Neural progenitor cell (in vitro differentiated cells): Measurements from ENCODE around the gene TBC1D32. TPM values are rescaled to one million over a fixed set of nuclear protein-coding genes. Genes with fewer than 3 reads are reported as not detected.

Experiments used
- DNase-seq: peaks from one replicate; pipeline ENCODE4 v3.0.0-alpha.2; 2016; ENCODE audit warnings: low spot score
- H2AFZ ChIP-seq: fragments of 200-600 bp; sonication (generic); replicated peaks from 2 replicates; pipeline ENCODE4 v1.6.1; 2016; ENCODE audit warnings: antibody characterized with exemption
- H3F3A ChIP-seq: fragments of 200-600 bp; sonication (generic); 2 replicates; pipeline ENCODE4 v1.6.1; 2016; ENCODE audit warnings: antibody characterized with exemption, low read depth
- H3K27ac ChIP-seq: fragments of 200-600 bp; sonication (generic); 2 replicates; pipeline ENCODE4 v1.5.1; 2016; ENCODE audit warnings: mild to moderate bottlenecking
- H3K27me3 ChIP-seq: fragments of 200-600 bp; sonication (generic); 2 replicates; pipeline ENCODE4 v1.6.1; 2016; ENCODE audit warnings: mild to moderate bottlenecking, moderate library complexity
- H3K36me3 ChIP-seq: fragments of 200-600 bp; sonication (generic); 2 replicates; pipeline ENCODE4 v1.5.1; 2016
- H3K4me1 ChIP-seq: fragments of 200-600 bp; sonication (generic); 2 replicates; pipeline ENCODE4 v1.6.1; 2016; ENCODE audit warnings: mixed run types
- H3K4me2 ChIP-seq: fragments of 200-600 bp; sonication (generic); 2 replicates; pipeline ENCODE4 v1.6.1; 2016
- H3K4me3 ChIP-seq: fragments of 200-600 bp; sonication (generic); 2 replicates; pipeline ENCODE4 v1.5.1; 2016
- H3K79me2 ChIP-seq: fragments of 200-600 bp; sonication (generic); 2 replicates; pipeline ENCODE4 v1.6.1; 2016; ENCODE audit warnings: low read depth
- H3K9ac ChIP-seq: fragments of 200-600 bp; sonication (generic); 2 replicates; pipeline ENCODE4 v1.6.1; 2016
- H3K9me3 ChIP-seq: fragments of 200-600 bp; sonication (generic); 2 replicates; pipeline ENCODE4 v1.5.1; 2016; ENCODE audit warnings: low read depth
- H4K20me1 ChIP-seq: fragments of 200-600 bp; sonication (generic); 2 replicates; pipeline ENCODE4 v1.6.1; 2016; ENCODE audit warnings: low read depth
- H3K27ac Mint-ChIP-seq: 3 replicates; pipeline ENCODE4 v1.8.0; 2021; ENCODE audit warnings: mixed read lengths
- H3K27me3 Mint-ChIP-seq: 2 replicates; pipeline ENCODE4 v1.8.0; 2022; ENCODE audit warnings: low read depth, mild to moderate bottlenecking, inconsistent platforms, moderate library complexity, mixed read lengths; ENCODE audit not compliant: insufficient read depth
- H3K36me3 Mint-ChIP-seq: 3 replicates; pipeline ENCODE4 v1.8.0; 2021; ENCODE audit warnings: mixed read lengths
- H3K4me1 Mint-ChIP-seq: 3 replicates; pipeline ENCODE4 v1.8.0; 2021; ENCODE audit warnings: mixed read lengths
- H3K4me3 Mint-ChIP-seq: 3 replicates; pipeline ENCODE4 v1.8.0; 2021; ENCODE audit warnings: mild to moderate bottlenecking, moderate library complexity, mixed read lengths
- H3K9me3 Mint-ChIP-seq: 3 replicates; pipeline ENCODE4 v1.8.0; 2020; ENCODE audit warnings: mixed read lengths
- EZH2 ChIP-seq: fragments of 200-600 bp; sonication (generic); IDR thresholded peaks from 2 replicates; pipeline ENCODE4 v1.6.1; 2017; ENCODE audit warnings: antibody characterized with exemption, mild to moderate bottlenecking, moderate library complexity
- EZH2phosphoT487 ChIP-seq: fragments of 200-600 bp; sonication (generic); IDR thresholded peaks from 2 replicates; pipeline ENCODE4 v1.6.1; 2017; ENCODE audit warnings: antibody characterized with exemption
- total RNA-seq: library from RNA; depleted of rRNA; stranded (reverse); fragments of >200 nt; gene quantifications from 2 replicates; pipeline ENCODE4 v1.2.3, GENCODE V29; 2015; ENCODE audit warnings: low replicate concordance
- TF ChIP-seq, protein P1 (sequence below): fragments of 200-600 bp; sonication (generic); IDR thresholded peaks from 2 replicates; pipeline ENCODE4 v1.5.1; 2017; ENCODE audit warnings: antibody characterized with exemption, mild to moderate bottlenecking

TBC1D32 gene
- total RNA-seq, 1 donor from 2014 or later, result 29.7 TPM

DNA sequence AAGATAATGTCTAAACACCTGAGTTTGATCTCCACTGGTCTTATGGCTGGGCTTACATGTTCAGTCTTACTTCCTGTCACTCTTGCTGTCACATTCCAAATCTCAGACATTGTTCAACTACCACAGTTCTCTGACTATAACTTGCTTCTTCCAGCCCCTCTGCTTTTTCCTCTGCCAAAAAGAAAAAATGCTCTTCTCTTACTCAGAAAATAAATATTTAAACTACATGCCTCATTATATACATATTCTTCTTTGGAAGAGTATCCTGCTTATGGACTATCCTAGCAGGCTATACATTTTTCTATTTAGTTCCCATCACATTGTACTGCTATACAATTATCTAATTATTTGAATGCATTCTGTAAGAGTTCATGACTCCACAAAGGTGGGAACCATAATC is 175.4 kb downstream of the TBC1D32 start:
- Histone ChIP-seq H3K9ac (no peak overlapping the region), H3K36me3 (no peaks in the 10 kb centered on the region), H3F3A (no peaks in the 10 kb centered on the region), H3K4me1 (no peaks in the 10 kb centered on the region), H3K4me3 (no peak overlapping the region), H3K79me2 (no peaks in the 10 kb centered on the region), H4K20me1 (no peaks in the 10 kb centered on the region), H2AFZ (no peak overlapping the region), H3K9me3 (no peaks in the 10 kb centered on the region), H3K4me2 (no peak overlapping the region), H3K27ac (no peak overlapping the region), H3K27me3 (no peaks in the 10 kb centered on the region)
- peaks cover 14% of the 10 kb centered on the region for H3K36me3 Mint-ChIP-seq
- peaks cover 3% of the 10 kb centered on the region for H3K9me3 Mint-ChIP-seq
- no peaks in the 10 kb centered on the region for H3K27me3 Mint-ChIP-seq
- no peak for DNase-seq
- no peaks in the 10 kb centered on the region for H3K4me1 Mint-ChIP-seq
- H3K27ac Mint-ChIP-seq, result no peak overlapping the region
- no peak overlapping the region for H3K4me3 Mint-ChIP-seq
- TF ChIP-seq, protein P1, sequence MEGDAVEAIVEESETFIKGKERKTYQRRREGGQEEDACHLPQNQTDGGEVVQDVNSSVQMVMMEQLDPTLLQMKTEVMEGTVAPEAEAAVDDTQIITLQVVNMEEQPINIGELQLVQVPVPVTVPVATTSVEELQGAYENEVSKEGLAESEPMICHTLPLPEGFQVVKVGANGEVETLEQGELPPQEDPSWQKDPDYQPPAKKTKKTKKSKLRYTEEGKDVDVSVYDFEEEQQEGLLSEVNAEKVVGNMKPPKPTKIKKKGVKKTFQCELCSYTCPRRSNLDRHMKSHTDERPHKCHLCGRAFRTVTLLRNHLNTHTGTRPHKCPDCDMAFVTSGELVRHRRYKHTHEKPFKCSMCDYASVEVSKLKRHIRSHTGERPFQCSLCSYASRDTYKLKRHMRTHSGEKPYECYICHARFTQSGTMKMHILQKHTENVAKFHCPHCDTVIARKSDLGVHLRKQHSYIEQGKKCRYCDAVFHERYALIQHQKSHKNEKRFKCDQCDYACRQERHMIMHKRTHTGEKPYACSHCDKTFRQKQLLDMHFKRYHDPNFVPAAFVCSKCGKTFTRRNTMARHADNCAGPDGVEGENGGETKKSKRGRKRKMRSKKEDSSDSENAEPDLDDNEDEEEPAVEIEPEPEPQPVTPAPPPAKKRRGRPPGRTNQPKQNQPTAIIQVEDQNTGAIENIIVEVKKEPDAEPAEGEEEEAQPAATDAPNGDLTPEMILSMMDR, result no peak
- TF ChIP-seq EZH2 (no peak), EZH2phosphoT487 (no peak)

DNA sequence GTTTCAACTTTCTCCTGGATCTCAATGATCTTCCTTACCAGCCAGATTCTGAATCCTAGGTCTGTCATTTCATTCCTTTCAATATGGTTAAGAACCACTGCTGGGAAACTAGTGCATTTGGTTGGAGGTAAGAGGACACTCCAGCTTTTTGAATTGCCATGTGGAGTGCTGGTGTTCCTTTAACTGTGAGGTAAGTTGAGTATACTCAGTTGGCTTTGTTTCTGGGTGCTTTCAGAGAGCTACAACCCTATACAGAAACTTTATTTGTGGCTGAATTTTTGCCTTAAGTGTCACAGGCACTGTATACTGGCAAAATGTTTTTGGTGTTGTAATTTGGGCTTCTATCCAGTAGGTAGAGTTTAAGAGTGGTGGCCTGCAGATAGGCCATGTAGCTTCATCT is 175.8 kb downstream of the TBC1D32 start:
- no peak overlapping the region for H3K4me2 ChIP-seq
- TF ChIP-seq, protein P1, result no peak
- no peak for TF ChIP-seq EZH2
- TF ChIP-seq EZH2phosphoT487, result no peak
- no peaks in the 10 kb centered on the region for H3F3A ChIP-seq

DNA sequence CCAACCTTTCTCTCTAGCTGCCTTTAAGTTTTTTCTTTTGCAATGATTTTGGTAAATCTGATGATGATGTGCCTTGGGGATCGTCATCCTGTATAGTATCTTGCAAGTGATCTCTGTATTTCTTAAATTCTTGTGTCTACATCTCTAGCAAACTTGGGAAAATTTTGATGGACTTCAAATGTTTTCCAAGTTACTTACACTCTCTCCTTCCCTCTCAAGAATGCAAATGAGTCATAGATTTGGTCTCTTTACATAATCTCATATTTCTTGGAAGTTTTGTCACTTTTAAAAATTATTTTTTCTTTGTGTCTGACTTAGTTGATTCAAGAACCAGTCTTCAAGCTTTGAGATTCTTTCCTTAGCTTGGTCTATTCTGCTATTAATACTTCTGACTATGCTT is 176.4 kb downstream of the TBC1D32 start:
- Histone ChIP-seq H3K9ac (no peak overlapping the region), H3K27me3 (no peaks in the 10 kb centered on the region), H3K4me1 (no peaks in the 10 kb centered on the region), H3K9me3 (no peaks in the 10 kb centered on the region), H3K27ac (no peak overlapping the region), H3K4me3 (no peak overlapping the region), H2AFZ (no peak overlapping the region), H3K4me2 (no peak overlapping the region), H3K79me2 (no peaks in the 10 kb centered on the region), H4K20me1 (no peaks in the 10 kb centered on the region), H3K36me3 (no peaks in the 10 kb centered on the region), H3F3A (no peaks in the 10 kb centered on the region)
- Mint-ChIP-seq H3K9me3 (peaks cover 6% of the 10 kb centered on the region), H3K4me3 (no peak overlapping the region), H3K4me1 (no peaks in the 10 kb centered on the region), H3K27ac (no peak overlapping the region), H3K36me3 (peaks cover 19% of the 10 kb centered on the region), H3K27me3 (no peaks in the 10 kb centered on the region)
- no peak for DNase-seq
- TF ChIP-seq, protein P1, result no peak
- TF ChIP-seq EZH2phosphoT487 (no peak), EZH2 (no peak)

More for the DNA sequence above, 175.8 kb downstream of the TBC1D32 start:
- Mint-ChIP-seq H3K27me3 (no peaks in the 10 kb centered on the region), H3K4me1 (no peaks in the 10 kb centered on the region), H3K4me3 (no peak overlapping the region), H3K27ac (no peak overlapping the region), H3K36me3 (peaks cover 14% of the 10 kb centered on the region), H3K9me3 (peaks cover 3% of the 10 kb centered on the region)
- Histone ChIP-seq H4K20me1 (no peaks in the 10 kb centered on the region), H2AFZ (no peak overlapping the region), H3K9me3 (no peaks in the 10 kb centered on the region), H3K79me2 (no peaks in the 10 kb centered on the region), H3K9ac (no peak overlapping the region), H3K36me3 (no peaks in the 10 kb centered on the region), H3K27ac (no peak overlapping the region), H3K27me3 (no peaks in the 10 kb centered on the region), H3K4me1 (no peaks in the 10 kb centered on the region), H3K4me3 (no peak overlapping the region)
- DNase-seq, result no peak
